ENCODE measurements around the gene CELF4. TPM values are rescaled to one million over a fixed set of nuclear protein-coding genes. Genes with fewer than 3 reads are reported as not detected.

Gene CELF4
- polyA plus RNA-seq, 5 donors, result 7.1 to 8.8 (median 8.5) TPM

- no peak for DNase-seq
These were observed 243.8 kb downstream of the CELF4 start for GRCh38 chr18:37321582-37322491.

GRCh38 chr18:37320317-37320716 is 245.3 kb downstream of the CELF4 start:
- no peak for DNase-seq

DNA sequence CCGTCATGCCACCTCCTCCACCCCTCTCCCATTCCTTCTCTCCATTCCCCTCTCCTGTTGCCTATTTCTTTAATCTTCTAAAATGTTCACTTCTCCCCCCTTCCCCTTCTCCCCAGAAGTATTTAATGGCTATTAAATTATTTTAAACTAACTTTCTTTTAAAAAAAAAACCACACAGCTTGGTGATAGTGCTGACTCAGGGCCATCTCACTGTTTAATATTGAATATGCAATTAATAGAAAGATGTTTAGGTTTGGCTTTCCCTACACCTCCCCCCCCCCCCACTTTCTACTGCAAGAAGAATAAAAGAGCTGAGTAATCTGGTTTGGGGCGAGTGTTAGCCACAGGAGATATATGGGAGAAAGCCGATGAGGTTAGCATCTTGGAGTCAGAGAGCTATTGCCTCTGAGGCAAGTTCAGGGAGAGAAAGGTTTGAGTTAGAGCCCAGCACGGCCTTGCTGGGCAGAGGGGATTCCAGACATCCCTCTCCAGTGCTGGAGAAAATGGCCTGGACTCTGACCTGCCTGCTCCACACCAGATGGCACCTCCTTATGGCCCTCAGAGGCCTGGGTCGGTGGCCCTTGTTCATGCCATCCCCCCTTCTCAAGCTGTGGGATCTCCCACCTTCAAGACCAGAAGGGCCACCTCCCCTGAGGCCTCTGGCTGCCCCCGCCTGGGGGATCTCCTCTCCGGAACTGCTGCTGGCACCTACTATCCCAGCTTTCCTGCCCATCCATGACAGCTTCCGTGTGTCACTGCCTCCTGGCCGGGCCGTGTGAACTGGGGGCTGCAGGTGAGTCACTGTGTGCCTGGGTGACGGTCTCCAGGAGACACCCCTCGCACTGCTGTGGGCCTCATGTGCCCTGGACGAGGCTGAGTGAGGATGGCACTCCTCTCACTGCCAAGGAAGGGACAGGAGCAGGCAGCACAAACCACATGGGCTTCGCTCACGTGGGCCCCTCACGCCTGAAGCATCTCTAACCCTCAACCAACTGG is 246.9 kb downstream of the CELF4 start:
- no peak for DNase-seq

- no peak for DNase-seq
These were observed 248.1 kb downstream of the CELF4 start for GRCh38 chr18:37317486-37317885.

DNA sequence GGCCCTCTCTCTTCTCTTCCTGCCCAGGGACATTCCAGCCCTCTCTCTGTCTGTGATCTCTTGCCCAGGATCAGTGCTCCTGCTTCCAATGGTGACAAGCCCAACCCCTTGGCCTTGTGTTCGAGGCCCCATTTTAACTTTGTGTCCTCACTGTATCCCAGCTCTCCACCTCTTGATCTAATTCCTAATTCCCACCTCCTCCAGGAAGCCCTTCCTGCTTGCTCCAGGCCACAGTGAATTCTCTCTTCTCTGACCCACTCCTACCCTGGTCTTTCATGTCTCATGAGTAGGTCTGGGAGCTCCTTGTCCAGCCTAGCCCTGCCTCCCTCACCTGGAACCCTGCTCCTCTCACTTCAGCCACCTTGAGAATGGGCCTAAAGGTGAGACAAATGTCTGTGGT is 249.1 kb downstream of the CELF4 start:
- no peak for DNase-seq

- no peak for DNase-seq
These were observed 249.7 kb downstream of the CELF4 start for GRCh38 chr18:37315935-37316334.

DNA sequence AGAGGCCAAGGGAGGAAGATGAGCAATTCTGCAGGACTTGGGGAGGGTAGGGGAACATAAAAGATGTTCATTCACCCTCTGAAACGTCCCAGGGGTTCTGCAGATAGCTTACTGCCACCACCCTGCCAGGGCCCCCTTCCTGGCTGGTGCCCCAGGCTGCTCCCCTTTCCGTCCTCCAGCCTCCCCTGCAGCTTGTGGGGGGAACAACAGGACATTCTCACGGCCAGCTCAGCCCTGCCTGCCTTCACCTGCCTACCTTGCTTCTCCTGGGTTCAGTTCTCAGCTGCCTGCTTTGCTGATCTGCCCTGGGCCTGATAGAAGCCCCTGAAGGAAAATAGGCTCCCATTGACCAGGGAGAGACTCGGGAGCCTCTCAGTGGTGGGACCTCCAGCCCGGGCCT is 251.1 kb downstream of the CELF4 start:
- no peak for DNase-seq

GRCh38 chr18:37313624-37314023 is 252.0 kb downstream of the CELF4 start:
- DNase-seq, result no peak

GRCh38 chr18:37309861-37310260 is 255.7 kb downstream of the CELF4 start:
- DNase-seq, result no peak

GRCh38 chr18:37309059-37309458 is 256.5 kb downstream of the CELF4 start:
- no peak for DNase-seq

DNA sequence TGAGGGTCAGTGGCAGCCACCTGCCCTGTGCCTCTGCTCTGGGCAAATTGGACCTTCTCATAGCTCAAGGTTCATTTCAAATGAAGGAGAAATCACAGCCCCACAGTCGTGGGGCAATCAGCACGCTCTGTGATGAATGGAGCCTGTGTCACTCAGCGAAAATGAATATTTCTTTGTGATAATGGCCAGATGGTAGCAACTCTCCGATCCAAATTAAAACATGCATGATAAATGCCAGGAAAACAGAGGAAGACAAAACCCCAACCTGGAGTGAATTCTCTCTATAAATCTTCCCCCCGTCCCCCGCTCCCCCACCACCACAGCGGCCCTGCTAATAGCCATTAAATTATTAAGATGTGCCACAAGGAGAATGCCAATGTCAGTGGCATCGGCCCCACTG is 258.4 kb downstream of the CELF4 start:
- no peak for DNase-seq

GRCh38 chr18:37306432-37306831 is 259.2 kb downstream of the CELF4 start:
- peak in 1 of 2 donors; percentile 18 for DNase-seq

DNA sequence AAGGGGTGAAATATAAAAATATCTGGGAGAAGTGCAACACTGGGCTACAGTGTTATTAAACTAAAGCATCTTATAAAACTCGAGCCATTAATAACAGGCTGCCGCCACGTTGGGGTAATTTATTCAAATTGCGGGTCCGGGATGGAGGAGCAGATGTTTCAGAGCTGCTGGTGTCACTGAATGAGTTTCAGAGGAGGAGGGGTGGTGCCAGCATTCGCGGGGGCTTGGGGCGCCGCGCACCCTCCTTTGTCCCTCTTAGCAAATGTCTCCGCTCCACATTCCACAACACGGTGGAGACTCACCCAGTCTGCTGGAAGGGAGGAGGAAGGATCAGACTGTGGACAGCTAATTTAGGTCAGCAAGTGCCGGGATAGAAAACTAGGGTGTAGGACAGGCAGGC is 260.5 kb downstream of the CELF4 start:
- no peak for DNase-seq

DNA sequence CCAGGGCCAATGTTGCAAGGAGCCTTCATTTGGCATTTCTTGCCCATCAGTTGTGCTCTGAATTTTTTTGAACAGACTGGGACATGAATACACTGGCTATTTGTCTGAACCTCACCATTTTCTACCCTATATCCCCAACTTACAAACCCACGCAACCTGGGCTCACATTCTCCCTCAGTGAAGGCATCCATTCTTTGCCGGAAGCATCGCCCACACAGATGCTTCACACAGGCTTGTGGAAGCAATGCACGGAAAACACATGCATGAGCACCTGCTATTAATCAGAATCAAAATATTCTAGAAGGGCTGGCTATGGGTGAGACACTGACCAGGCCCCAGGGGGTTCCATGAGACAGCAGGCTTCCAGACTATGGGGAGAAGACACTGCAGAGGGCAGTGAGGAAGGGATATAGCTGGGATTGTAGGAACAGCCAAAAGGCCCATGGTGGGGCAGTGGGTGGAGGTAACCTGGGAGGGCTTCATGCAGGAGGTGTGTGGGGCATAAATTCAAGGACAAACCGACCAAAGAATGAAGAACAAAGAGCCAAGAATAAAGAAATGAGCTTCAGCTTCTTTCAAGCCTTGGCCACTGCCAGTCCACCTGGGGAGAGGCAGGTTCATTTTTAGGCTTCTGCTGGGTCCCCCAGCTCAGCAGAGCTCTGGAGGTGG is 261.5 kb downstream of the CELF4 start:
- DNase-seq, result no peak

DNA sequence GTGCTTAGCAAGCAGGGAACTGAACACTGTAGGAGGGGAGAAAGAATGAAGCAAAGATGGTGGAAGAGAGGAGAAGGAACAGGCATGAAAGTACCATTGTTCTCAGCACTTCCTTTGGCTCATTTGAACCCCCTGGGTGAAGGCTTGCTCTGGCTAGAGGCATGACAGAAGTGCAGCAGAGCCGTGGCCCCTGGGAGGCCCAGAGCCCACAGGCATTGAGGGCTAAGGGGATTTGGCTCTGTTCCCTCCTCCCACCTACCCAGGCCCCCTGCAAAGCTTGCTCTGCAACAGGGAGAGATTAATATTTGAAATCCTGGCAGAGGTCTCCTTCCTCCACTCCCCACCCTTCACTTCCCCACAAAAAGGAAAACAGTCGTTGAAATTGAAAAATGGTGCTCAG is 262.6 kb downstream of the CELF4 start:
- no peak for DNase-seq

- DNase-seq, result no peak
These were observed 263.1 kb downstream of the CELF4 start for GRCh38 chr18:37302519-37302918.

- DNase-seq, result peak; percentile 94 to 96
These were observed 265.9 kb downstream of the CELF4 start for GRCh38 chr18:37299471-37300304.

- no peak for DNase-seq
These were observed 266.8 kb downstream of the CELF4 start for GRCh38 chr18:37298816-37299215.

GRCh38 chr18:37297106-37297505 is 268.5 kb downstream of the CELF4 start:
- DNase-seq, result no peak

GRCh38 chr18:37294951-37295350 is 270.6 kb downstream of the CELF4 start:
- DNase-seq, result no peak

- DNase-seq, result no peak
These were observed 272.2 kb downstream of the CELF4 start for GRCh38 chr18:37293359-37293758.
